OCI-LY7 (cell line): ENCODE measurements around the gene MAP2K5.
A peak's percentile ranks its signal among the peaks of the same experiment; 100 is the strongest.

ENCODE experiments used
- EZH2phosphoT487 ChIP-seq: fragments of 200-600 bp; sonication (generic); IDR thresholded peaks from 2 replicates; pipeline ENCODE4 v1.6.1; 2018; ENCODE audit warnings: low read depth, borderline replicate concordance, mild to moderate bottlenecking, mixed run types, antibody characterized with exemption, low read length, moderate library complexity, mixed read lengths
- TF ChIP-seq, protein P1 (sequence below): fragments of 200-600 bp; sonication (generic); conservative IDR thresholded peaks from 2 replicates; pipeline ENCODE4 v1.5.1; 2014; ENCODE audit warnings: mild to moderate bottlenecking, antibody characterized with exemption, low read length, moderate library complexity, mixed read lengths

DNA sequence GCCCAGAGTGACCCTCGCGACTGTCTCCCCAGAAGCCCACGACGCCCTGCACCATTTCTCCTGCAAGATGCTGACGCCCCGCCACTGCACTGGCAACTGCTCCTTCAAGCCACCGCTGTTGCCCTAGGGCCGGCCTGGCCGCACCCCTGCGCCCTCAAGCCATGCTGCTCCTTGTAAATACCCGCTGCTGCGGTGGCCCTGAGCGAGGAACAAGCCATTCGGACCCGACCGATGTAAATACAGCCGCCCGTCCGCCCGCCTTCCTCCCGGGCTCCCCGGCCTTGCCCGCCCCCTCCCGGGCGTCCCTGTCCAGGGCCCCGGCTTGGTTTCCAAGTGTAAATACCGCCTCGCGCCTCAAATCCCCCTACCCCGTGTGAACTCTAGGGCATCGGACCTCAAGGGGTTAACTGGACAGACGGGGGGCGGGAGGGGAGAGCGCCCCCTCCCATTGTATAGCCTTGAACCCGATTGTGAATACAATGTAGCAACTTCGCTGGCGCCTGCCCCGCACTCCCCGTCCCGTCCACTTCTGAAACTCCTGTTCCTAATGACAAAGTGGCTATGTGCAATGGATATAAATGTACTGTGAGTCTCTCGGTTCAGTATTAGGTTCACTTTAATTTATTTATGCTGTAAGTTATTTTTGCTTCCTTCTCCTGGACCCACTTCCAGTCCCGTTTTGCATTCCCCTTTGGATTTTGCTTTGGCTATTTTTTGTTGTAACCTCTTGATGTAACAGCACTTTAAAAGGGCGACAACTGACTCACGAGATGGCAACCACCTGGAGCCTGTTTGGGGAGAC lies 291.4 kb downstream of the MAP2K5 start:
- TF ChIP-seq, protein P1, sequence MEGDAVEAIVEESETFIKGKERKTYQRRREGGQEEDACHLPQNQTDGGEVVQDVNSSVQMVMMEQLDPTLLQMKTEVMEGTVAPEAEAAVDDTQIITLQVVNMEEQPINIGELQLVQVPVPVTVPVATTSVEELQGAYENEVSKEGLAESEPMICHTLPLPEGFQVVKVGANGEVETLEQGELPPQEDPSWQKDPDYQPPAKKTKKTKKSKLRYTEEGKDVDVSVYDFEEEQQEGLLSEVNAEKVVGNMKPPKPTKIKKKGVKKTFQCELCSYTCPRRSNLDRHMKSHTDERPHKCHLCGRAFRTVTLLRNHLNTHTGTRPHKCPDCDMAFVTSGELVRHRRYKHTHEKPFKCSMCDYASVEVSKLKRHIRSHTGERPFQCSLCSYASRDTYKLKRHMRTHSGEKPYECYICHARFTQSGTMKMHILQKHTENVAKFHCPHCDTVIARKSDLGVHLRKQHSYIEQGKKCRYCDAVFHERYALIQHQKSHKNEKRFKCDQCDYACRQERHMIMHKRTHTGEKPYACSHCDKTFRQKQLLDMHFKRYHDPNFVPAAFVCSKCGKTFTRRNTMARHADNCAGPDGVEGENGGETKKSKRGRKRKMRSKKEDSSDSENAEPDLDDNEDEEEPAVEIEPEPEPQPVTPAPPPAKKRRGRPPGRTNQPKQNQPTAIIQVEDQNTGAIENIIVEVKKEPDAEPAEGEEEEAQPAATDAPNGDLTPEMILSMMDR = peak; percentile 77
- TF ChIP-seq EZH2phosphoT487 = no peak
